DMS153 treated with DMSO at 0.1 percent for 48 hours (cell line): ENCODE data around the gene RIC3.

ENCODE experiments used
- DNase-seq: peaks from one replicate; lab custom pipeline; 2025; ENCODE audit not compliant: unreplicated experiment; lab: John Stamatoyannopoulos, UW

Gene RIC3

GRCh38 chr11:8105666-8106065, 63.2 kb downstream of the RIC3 start:
- no peak for DNase-seq

- DNase-seq, result no peak
Observed at GRCh38 chr11:8105133-8105532, 63.7 kb downstream of the RIC3 start.

GRCh38 chr11:8103909-8104308, 64.9 kb downstream of the RIC3 start:
- no peak for DNase-seq

DNA sequence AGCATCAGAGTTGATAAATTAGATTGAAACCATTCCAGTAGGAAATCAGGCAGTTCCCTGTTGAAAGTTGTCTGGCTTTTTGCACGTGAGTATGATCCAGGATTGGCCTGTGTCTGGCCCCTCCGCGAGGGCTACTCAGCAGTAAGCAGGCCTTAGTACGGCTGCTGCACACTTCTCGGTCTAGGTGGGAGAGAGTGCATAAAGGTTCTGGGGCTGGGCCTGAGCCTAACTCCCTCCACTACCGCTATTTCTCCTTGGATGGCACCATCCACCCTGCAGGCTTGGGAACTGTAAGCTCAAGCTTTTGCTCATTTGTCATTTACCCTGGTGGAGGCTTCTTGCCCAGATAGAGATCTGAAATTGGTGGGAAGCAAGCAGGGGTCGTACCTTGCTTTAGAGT, 65.9 kb downstream of the RIC3 start:
- DNase-seq, result no peak

DNA sequence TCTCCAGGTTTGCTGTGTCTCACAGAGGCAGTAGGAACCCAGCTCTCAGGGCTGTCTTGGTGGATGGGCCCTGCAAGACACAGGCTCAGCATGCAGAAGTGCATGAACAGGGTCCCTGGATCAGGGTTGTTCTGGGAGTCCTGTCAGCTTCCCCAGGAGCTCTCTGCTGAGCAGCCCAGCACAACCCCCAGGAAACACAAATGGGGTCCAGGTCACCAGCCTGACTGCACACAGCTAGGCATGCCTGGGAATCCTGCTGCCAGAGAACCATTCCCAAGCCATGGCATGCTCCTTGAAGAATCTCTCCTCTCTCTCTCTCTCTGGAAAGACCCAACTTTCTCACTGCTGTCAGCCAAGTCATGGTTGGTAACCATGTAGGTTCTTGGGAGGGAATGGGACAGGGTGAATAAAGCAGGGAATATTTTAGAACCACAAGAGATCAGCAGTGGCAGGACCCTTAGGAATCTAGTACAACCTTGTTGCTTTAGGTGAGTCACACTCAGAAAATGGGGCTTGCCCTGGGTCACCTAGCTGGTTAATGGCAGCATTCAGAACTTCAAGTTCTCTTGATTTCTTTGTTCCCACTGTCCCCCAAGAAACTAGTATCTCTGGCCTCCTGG, 66.4 kb downstream of the RIC3 start:
- DNase-seq, result no peak

- no peak for DNase-seq
Observed at GRCh38 chr11:8101421-8101820, 67.4 kb downstream of the RIC3 start.

GRCh38 chr11:8100605-8101004, 68.2 kb downstream of the RIC3 start:
- no peak for DNase-seq

- DNase-seq, result no peak
Observed at GRCh38 chr11:8100158-8100557, 68.7 kb downstream of the RIC3 start.

- DNase-seq, result peak; percentile 7
Observed at GRCh38 chr11:8099291-8099899, 69.4 kb downstream of the RIC3 start.

DNA sequence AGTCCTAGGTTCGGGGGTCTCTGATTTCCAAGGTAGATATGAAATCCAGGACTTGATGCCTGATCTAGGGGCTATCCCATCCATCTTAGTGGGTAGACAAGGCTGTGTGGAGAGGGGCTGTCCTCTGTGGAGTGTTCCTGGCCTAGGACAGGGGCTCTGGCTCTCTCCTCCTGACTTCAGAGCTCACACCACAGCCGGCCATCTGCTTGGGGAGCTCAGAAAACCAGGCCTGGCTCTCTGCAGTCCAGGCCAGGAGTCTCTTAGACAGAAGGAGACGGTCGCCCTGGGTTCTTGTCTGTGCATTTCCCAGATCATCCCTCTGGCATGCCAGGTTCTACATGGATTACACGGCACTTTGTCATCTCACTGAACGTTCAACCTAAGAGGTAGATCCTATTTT, 69.9 kb downstream of the RIC3 start:
- DNase-seq, result no peak

- no peak for DNase-seq
Observed at GRCh38 chr11:8098361-8098760, 70.5 kb downstream of the RIC3 start.

DNA sequence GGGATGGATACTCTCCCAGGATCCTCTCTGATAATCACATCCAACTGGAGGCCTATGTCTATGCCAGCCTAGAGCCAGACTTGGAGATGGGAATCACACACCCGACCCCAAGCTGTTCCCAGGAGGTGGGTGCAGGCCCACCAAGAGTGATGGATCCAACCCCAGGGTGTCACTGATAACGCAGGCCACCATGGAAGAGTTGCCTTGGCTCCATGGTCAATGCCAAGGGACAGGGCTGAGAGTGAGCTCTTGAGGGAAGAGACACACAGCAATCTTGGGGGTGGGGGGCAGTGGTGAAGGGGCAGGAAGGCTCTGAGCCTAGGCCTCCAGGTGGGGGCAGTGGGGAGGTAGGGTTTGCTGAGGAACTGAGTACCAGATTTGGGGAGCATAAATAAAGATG, 70.9 kb downstream of the RIC3 start:
- DNase-seq, result no peak

GRCh38 chr11:8097468-8097867, 71.4 kb downstream of the RIC3 start:
- no peak for DNase-seq

DNA sequence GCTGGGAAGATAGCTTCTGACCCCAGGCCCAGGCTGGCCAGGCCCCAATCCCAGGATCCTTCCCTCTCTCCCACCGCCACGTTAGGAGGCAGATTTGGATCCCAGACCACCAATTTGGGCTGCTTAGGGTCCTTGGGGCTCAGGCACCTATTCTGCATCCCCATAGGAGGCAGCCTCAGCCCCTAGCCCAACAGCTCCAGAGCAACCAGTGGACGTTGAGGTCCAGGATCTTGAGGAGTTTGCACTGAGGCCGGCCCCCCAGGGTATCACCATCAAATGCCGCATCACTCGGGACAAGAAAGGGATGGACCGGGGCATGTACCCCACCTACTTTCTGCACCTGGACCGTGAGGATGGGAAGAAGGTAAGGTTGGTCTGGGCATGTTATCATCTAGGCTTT, 71.8 kb downstream of the RIC3 start:
- DNase-seq, result no peak

DNA sequence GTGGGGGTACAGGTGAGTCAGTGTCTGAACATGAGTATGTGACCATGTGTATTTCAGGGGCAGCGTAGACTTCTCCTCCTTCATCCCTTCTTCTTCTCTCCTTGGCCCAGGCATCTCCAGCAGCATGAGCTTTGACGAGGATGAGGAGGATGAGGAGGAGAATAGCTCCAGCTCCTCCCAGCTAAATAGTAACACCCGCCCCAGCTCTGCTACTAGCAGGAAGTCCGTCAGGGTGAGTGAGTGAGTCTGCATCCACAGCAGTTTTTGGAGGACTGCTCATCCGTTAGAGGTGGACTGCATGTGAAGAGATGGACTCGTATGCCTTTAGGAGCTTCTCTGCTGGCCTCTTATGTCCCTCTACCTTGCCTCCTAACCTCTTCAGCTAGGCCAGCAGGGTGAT, 72.2 kb downstream of the RIC3 start:
- no peak for DNase-seq

DNA sequence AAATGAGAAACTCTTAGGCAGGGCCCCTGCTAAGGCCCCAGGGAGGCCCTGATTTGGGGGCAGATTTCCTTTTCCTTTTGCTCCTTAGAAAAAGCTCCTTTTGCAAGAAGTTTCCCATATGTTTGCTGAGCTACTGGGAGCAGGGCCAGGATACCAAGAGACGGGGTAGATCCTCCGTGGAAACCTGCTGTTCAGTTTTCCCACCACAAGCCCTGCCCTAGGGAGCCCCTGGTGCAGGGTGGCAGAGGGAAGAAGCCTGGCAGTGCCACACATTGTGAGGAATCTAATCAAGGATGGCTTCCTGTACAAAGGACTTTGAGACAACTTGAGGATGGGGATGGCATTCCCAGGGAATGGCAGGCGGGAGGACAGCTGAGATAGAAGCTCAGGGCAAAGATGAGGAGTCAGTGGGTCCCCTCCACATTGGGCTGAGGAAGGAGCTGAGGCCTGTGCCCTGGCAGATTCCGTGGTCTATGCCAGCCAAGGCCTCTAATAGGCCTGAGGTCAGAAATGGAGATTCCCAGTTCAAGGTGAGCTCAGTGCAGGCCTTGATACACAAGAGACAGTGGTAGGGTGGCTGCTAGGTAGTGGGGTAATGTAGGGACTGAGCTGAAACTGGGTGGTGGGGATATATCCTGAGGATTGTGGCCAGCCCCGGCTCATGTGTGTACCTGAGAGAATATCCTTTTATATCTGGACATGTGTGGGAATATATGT, 72.9 kb downstream of the RIC3 start:
- no peak for DNase-seq

GRCh38 chr11:8095371-8095770, 73.5 kb downstream of the RIC3 start:
- no peak for DNase-seq

- no peak for DNase-seq
Observed at GRCh38 chr11:8094656-8095055, 74.2 kb downstream of the RIC3 start.

DNA sequence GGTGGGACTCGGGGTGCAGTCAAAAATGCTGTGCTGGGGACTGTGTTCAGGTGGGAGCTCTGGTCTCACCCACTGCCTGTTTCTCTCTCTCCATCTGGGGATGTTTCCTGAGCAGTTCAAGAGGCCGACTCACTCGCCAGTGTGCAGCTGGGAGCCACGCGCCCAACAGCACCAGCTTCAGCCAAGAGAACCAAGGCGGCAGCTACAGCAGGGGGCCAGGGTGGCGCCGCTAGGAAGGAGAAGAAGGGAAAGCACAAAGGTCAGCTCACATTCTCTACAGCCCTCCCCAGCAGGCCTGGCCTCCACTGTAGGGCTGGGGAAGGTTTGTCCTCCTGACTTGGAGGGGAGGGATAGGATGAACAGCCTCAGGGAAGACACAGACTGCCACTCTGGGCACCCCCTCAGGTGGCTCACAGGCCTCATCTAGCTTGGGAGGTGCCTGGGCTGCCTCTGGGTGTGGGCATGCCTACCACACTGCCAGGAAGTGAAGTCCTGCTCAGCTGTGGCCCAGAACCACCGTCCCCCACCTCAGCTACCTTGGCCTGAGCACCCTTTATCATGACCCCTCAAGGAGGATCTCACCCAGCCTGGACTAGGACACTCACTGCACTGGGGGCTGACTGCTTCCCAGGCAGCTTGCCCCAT, 74.8 kb downstream of the RIC3 start:
- DNase-seq, result no peak

DNA sequence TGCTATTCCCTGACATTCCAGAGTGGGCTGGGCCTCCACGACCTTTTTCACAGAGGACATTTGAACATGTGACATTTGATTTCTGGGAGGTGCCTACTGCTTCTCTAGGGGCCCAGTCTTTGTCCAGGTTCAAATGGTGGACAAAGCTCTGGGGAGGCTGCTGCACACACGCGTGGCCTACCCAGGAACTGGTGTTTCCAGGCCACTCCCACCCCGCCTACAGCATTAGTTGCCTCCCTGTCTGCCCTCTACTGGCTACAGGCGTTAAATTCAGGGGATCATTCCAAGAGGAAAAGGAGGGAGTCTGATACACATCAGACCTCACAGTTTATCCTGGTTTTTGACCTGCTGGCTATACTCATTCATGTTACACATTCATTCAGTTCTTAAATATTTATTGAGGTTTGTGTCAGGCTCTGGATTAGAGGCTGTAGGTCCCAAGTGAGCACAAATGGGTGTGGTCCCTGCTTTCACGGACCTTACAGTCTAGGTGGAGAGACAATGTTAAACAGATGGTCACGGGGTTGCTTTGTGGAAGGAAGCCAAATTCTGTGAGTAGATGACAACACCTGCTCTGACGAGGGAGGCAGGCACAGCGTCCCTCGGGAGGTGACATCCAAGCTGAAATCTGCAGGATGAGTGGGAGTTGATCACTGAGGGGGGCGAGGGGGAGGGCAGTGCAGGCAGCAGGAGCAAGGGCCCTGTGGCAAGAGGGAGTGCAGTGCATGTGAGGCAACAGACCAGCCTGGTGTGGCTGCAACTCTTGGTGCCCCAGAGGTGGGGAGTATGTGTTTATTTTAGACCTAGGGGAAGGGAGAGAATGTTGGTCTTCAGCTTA, 76.0 kb downstream of the RIC3 start:
- DNase-seq, result peak; percentile 18

- DNase-seq, result no peak
Observed at GRCh38 chr11:8091721-8092120, 77.1 kb downstream of the RIC3 start.
